Kidney epithelial cell (primary cell): ENCODE measurements around the gene UPK3A. TPM values are rescaled to one million over a fixed set of nuclear protein-coding genes. Genes with fewer than 3 reads are reported as not detected.
"Not testable (repeated sequence)": the region's sequence is repeated elsewhere in the genome, so short reads cannot be mapped to it uniquely, and the experiment has no call there.

ENCODE experiments used
- DNase-seq: peaks from one replicate; pipeline ENCODE4 v3.0.0-alpha.2; 2010; ENCODE audit warnings: low read depth
- H3K27me3 ChIP-seq: 2 replicates; pipeline ENCODE4 v1.6.0; 2011; ENCODE audit warnings: low read length; ENCODE audit not compliant: control insufficient read depth, insufficient read depth
- H3K36me3 ChIP-seq: 2 replicates; pipeline ENCODE4 v1.5.1; 2011; ENCODE audit warnings: low read length; ENCODE audit not compliant: control insufficient read depth, insufficient read depth
- H3K4me3 ChIP-seq: 2 replicates; pipeline ENCODE4 v1.5.1; 2011; ENCODE audit warnings: low read depth, mild to moderate bottlenecking, control low read depth, low read length
- total RNA-seq: library from RNA; depleted of rRNA; stranded (reverse); fragments of >200 nt; gene quantifications from 2 replicates; pipeline ENCODE4 v1.2.3, GENCODE V29; 2015
- TF ChIP-seq, protein P1 (sequence below): IDR thresholded peaks from 2 replicates; pipeline ENCODE4 v1.5.1; 2011; ENCODE audit warnings: mild to moderate bottlenecking, moderate library complexity, low read length, control low read depth, inconsistent platforms; ENCODE audit not compliant: insufficient read depth, poor library complexity, severe bottlenecking

The UPK3A gene
- total RNA-seq, 1 donor from 2014 or later, result not detected

DNA sequence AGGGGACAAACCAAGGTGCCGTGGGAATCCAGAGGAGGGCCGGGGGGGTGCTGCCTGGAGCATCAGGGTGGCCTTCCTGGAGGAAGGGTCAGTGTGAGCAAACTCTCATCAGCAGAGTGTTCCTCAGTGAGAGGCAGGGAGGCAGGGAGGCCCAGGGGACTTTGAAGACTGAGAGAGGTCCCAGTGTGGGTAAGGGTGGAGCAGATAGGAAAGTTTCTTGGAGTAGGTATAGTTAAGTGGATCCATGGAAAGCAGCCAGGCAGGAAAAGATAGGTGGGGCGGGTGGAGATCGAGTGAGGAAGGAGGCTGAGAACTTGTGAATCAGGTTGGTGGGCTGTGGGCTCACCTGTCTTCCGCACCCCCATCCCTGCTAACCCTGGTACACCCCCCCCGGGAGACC is 9.3 kb downstream of the UPK3A start:
- Histone ChIP-seq H3K36me3 (no peaks in the 10 kb centered on the region), H3K4me3 (no peak overlapping the region), H3K27me3 (peaks cover 11% of the 10 kb centered on the region)
- TF ChIP-seq, protein P1, sequence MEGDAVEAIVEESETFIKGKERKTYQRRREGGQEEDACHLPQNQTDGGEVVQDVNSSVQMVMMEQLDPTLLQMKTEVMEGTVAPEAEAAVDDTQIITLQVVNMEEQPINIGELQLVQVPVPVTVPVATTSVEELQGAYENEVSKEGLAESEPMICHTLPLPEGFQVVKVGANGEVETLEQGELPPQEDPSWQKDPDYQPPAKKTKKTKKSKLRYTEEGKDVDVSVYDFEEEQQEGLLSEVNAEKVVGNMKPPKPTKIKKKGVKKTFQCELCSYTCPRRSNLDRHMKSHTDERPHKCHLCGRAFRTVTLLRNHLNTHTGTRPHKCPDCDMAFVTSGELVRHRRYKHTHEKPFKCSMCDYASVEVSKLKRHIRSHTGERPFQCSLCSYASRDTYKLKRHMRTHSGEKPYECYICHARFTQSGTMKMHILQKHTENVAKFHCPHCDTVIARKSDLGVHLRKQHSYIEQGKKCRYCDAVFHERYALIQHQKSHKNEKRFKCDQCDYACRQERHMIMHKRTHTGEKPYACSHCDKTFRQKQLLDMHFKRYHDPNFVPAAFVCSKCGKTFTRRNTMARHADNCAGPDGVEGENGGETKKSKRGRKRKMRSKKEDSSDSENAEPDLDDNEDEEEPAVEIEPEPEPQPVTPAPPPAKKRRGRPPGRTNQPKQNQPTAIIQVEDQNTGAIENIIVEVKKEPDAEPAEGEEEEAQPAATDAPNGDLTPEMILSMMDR, result no peak
- DNase-seq, result no peak

DNA sequence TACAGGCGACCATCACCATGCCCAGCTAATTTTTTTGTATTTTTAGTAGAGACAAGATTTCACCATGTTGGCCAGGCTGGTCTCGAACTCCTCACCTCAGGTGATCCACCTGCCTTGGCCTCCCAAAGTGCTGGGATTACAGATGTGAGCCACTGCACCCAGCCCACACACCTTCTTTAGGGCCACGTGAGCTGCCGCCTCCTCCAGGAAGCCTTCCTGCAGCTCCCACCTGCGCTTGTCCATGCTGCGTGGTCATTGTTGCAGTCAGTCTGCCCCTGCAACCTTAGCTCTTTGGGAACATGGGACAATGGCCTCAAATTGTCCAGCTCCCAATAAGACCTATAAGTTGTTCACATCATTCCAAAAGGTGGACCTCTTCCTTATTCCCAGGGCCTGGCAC is 10.3 kb downstream of the UPK3A start:
- not testable (repeated sequence) for DNase-seq, H3K4me3 ChIP-seq, H3K36me3 ChIP-seq
- peaks cover 11% of the 10 kb centered on the region for H3K27me3 ChIP-seq

DNA sequence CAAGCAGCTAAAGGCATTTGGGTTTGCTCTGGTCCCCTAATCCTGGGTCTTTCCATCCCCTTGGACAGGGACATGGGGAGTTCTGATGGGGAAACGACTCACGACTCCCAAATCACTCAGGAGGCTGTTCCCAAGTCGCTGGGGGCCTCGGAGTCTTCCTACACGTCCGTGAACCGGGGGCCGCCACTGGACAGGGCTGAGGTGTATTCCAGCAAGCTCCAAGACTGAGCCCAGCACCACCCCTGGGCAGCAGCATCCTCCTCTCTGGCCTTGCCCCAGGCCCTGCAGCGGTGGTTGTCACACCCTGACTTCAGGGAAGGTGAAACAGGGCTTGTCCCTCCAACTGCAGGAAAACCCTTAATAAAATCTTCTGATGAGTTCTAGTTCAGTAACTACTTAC is 10.7 kb downstream of the UPK3A start:
- TF ChIP-seq, protein P1, result no peak
- DNase-seq, result no peak
- Histone ChIP-seq H3K4me3 (no peak overlapping the region), H3K27me3 (peaks cover 13% of the 10 kb centered on the region), H3K36me3 (no peaks in the 10 kb centered on the region)

DNA sequence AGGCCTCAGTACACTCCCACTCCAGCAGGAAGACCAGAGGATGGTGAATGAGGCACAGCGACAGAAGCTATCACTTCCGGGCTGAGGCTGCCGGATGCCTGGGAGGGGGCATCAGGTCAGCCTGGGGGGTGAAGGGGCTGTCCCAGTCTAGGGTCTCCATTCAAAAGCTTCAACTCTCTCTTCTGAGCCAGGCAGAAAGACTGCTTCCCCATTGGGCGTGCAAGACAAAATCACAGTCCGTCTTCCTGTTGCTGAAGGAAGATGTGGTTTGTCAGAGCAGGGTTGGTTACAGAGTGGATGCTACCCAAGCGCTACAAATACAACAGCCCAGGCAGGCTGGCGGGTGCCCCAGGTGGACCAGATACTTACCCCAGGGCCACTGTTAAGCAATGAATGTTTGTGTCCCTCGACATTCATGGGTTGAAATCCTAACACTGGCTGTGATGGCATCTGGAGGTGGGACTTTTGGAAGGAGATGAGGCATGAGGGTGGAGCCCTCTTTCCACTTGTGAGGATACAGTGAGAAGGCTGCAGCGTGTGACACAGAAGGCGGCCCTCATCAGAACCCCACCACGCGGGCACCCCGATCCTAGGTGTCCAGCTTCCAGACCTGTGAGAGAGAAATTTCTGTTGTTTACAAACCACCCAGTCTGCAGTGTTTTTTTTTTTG is 12.0 kb downstream of the UPK3A start:
- TF ChIP-seq, protein P1, result no peak
- Histone ChIP-seq H3K27me3 (peaks cover 13% of the 10 kb centered on the region), H3K4me3 (no peak overlapping the region), H3K36me3 (no peaks in the 10 kb centered on the region)
- no peak for DNase-seq

DNA sequence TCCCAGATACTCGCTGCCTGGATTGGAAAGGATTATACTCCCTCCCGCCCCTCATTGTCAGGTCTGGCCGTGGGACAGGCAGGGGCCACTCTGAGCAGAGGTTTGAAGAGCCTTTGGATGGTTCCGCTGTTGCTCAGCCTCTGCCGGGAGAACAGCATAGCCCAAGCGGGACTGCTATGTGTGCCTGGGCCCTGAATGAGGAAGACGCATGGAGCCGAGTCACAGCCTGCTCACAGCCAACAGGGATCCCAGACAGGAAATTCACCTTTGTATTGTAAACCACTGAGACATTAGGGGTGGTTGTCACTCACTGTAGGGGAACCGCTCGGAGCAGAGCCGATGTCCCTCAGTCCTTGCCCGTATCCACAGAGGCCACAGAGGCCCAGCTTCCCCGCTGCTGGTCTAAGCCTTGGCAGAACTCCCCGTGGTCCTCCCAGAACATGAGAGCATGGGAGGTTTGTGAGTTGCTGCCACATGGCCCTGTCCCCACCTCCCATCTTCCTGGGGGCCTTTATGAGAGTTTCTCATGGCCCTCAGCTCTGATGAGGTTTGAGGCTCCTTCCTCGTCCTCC is 14.3 kb downstream of the UPK3A start:
- Histone ChIP-seq H3K27me3 (peaks cover 8% of the 10 kb centered on the region), H3K4me3 (no peak overlapping the region), H3K36me3 (no peaks in the 10 kb centered on the region)
- no peak for DNase-seq
- TF ChIP-seq, protein P1, result no peak

DNA sequence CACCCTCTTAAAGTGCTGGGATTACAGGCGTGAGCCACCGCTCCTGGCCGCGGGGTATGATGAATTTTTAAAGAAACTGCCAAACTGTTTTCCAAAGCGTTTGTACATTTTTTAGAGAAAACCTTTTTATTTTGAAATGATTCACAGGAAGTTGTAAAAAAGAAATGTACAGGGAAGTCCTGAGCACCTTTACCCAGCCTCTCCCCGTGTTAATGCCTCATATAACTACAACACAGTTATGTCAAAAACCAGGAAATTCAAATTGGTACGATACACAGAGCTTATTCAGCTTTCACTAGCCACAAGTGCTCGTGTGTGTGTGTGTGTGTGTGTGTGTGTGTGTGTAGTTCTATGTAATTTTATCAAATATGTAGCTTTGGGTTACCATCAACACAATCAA is 18.0 kb downstream of the UPK3A start:
- DNase-seq, result no peak
- H3K4me3 ChIP-seq, result no peak overlapping the region
- no peaks in the 10 kb centered on the region for H3K36me3 ChIP-seq
- TF ChIP-seq, protein P1, result no peak
- peaks cover 2% of the 10 kb centered on the region for H3K27me3 ChIP-seq
